MM.1S (cell line): ENCODE data around the gene INPP4B.

Experiments used
- DNase-seq: peaks from one replicate; pipeline ENCODE4 v3.0.0-alpha.2; 2015
- H2AFZ ChIP-seq: fragments of 300-600 bp; sonication (generic); 2 replicates; pipeline ENCODE4 v1.6.0; 2016; ENCODE audit warnings: antibody characterized with exemption, low read length
- H3F3A ChIP-seq: fragments of 300-600 bp; sonication (generic); 2 replicates; pipeline ENCODE4 v1.6.1; 2016; ENCODE audit warnings: mild to moderate bottlenecking, antibody characterized with exemption, low read length, moderate library complexity, mixed read lengths; ENCODE audit not compliant: insufficient read depth
- H3K27ac ChIP-seq: fragments of 300-600 bp; sonication (generic); 2 replicates; pipeline ENCODE4 v1.5.1; 2016; ENCODE audit warnings: mild to moderate bottlenecking, low read length
- H3K27me3 ChIP-seq: fragments of 300-600 bp; sonication (generic); replicated peaks from 2 replicates; pipeline ENCODE4 v1.6.0; 2016; ENCODE audit warnings: low read length; ENCODE audit not compliant: insufficient read depth
- H3K36me3 ChIP-seq: fragments of 300-600 bp; sonication (generic); replicated peaks from 2 replicates; pipeline ENCODE4 v1.6.1; 2016; ENCODE audit warnings: mild to moderate bottlenecking, low read length, mixed read lengths; ENCODE audit not compliant: insufficient read depth
- H3K4me1 ChIP-seq: fragments of 300-600 bp; sonication (generic); 2 replicates; pipeline ENCODE4 v1.6.1; 2016; ENCODE audit warnings: low read length, mixed read lengths
- H3K4me2 ChIP-seq: fragments of 300-600 bp; sonication (generic); 2 replicates; pipeline ENCODE4 v1.6.0; 2016; ENCODE audit warnings: low read depth, low read length
- H3K4me3 ChIP-seq: fragments of 300-600 bp; sonication (generic); 2 replicates; pipeline ENCODE4 v1.5.1; 2016; ENCODE audit warnings: low read length, mixed read lengths
- H3K79me2 ChIP-seq: fragments of 300-600 bp; sonication (generic); 2 replicates; pipeline ENCODE4 v1.6.1; 2016; ENCODE audit warnings: mixed run types, low read length, mixed read lengths
- H3K9ac ChIP-seq: fragments of 300-600 bp; sonication (generic); 2 replicates; pipeline ENCODE4 v1.6.1; 2016; ENCODE audit warnings: low read length, mixed read lengths
- H3K9me2 ChIP-seq: fragments of 300-600 bp; sonication (generic); replicated peaks from 2 replicates; pipeline ENCODE4 v1.6.1; 2016; ENCODE audit warnings: mild to moderate bottlenecking, low read length, mixed read lengths; ENCODE audit not compliant: insufficient read depth
- H3K9me3 ChIP-seq: fragments of 300-600 bp; sonication (generic); replicated peaks from 2 replicates; pipeline ENCODE4 v1.6.1; 2016; ENCODE audit warnings: mild to moderate bottlenecking, low read length, mixed read lengths; ENCODE audit not compliant: insufficient read depth
- H4K20me1 ChIP-seq: fragments of 300-600 bp; sonication (generic); 2 replicates; pipeline ENCODE4 v1.6.1; 2016; ENCODE audit warnings: mild to moderate bottlenecking, low read length, moderate library complexity, mixed read lengths; ENCODE audit not compliant: insufficient read depth
- CTCF ChIP-seq: fragments of 300-600 bp; sonication (generic); IDR thresholded peaks from 2 replicates; pipeline ENCODE4 v1.5.1; 2016; ENCODE audit warnings: antibody characterized with exemption, low read length, mixed read lengths
- EZH2 ChIP-seq: fragments of 300-600 bp; sonication (generic); optimal IDR thresholded peaks from 2 replicates; pipeline ENCODE3; 2017; ENCODE audit warnings: low read depth, mild to moderate bottlenecking, antibody characterized with exemption, low read length, mixed read lengths
- EZH2phosphoT487 ChIP-seq: fragments of 300-600 bp; sonication (generic); IDR thresholded peaks from 2 replicates; pipeline ENCODE4 v1.6.1; 2018; ENCODE audit warnings: antibody characterized with exemption, low read length

Gene INPP4B

DNA sequence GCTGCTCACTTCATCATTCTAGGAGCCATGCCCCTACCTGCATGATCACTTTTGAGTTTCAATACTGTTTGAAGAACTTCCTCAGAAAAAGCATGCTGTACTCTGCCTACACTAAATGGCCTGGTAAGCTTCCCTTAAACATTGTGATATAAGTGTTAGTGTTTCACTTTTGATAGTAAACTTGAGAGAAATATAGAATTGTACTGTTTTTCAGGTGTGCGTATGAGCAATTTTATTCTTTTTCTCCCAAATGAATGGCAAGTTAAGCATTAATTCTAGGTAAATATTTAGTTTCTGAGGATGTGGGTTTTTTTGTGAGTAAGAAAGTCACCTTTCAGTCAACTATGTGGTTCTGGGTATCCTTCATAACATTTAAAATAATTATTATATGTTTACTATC, 725.2 kb downstream of the INPP4B start:
- H4K20me1 ChIP-seq: no peaks in the 10 kb centered on the region
- no peak overlapping the region for H2AFZ ChIP-seq
- no peaks in the 10 kb centered on the region for H3K4me1 ChIP-seq
- no peaks in the 10 kb centered on the region for H3K27me3 ChIP-seq
- no peaks in the 10 kb centered on the region for H3K36me3 ChIP-seq
- H3K9me3 ChIP-seq: no peaks in the 10 kb centered on the region
- H3F3A ChIP-seq: no peaks in the 10 kb centered on the region
- H3K27ac ChIP-seq: no peak overlapping the region
- no peak for TF ChIP-seq EZH2phosphoT487
- no peak for TF ChIP-seq CTCF
- TF ChIP-seq EZH2: no peak
- no peak overlapping the region for H3K4me3 ChIP-seq
- no peak overlapping the region for H3K9ac ChIP-seq
- H3K9me2 ChIP-seq: no peaks in the 10 kb centered on the region
- no peak for DNase-seq
- no peak overlapping the region for H3K4me2 ChIP-seq
- no peaks in the 10 kb centered on the region for H3K79me2 ChIP-seq

- Histone ChIP-seq H3K36me3 (no peaks in the 10 kb centered on the region), H3K27ac (no peak overlapping the region), H2AFZ (no peak overlapping the region), H3K4me1 (no peaks in the 10 kb centered on the region), H3K9ac (no peak overlapping the region), H4K20me1 (no peaks in the 10 kb centered on the region), H3F3A (no peaks in the 10 kb centered on the region), H3K27me3 (no peaks in the 10 kb centered on the region), H3K9me3 (no peaks in the 10 kb centered on the region), H3K4me2 (no peak overlapping the region), H3K4me3 (no peak overlapping the region), H3K79me2 (no peaks in the 10 kb centered on the region), H3K9me2 (no peaks in the 10 kb centered on the region)
- DNase-seq: no peak
- TF ChIP-seq CTCF (no peak), EZH2 (no peak), EZH2phosphoT487 (no peak)
These were observed 733.6 kb downstream of the INPP4B start for GRCh38 chr4:142112451-142112850.

DNA sequence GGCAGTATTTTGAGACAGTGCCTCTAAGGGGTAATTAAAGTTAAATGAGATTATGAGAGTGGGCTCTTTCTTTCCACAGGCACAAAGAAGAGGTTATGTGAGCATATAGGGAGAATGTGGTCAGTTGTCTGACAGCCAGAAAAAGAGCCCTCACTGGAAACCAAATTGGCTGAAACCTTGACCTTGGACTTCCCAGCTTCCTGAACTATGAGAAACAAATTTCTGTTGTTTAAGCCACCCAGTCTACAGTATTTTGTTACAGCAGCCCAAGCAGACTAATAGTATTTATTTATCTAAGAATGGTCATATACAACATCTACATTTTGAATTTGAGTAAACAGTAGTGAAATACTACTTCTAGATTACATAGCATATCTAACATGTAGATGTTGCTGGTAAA, 736.0 kb downstream of the INPP4B start:
- no peaks in the 10 kb centered on the region for H3K9me2 ChIP-seq

More for the DNA sequence above, 736.0 kb downstream of the INPP4B start:
- no peaks in the 10 kb centered on the region for H3K9me3 ChIP-seq
- no peaks in the 10 kb centered on the region for H3K4me1 ChIP-seq
- H3K27me3 ChIP-seq: no peaks in the 10 kb centered on the region
- H3K27ac ChIP-seq: no peak overlapping the region
- H3K36me3 ChIP-seq: no peaks in the 10 kb centered on the region
- no peaks in the 10 kb centered on the region for H3K79me2 ChIP-seq
- H4K20me1 ChIP-seq: no peaks in the 10 kb centered on the region
- no peaks in the 10 kb centered on the region for H3F3A ChIP-seq
- TF ChIP-seq EZH2phosphoT487: no peak
- TF ChIP-seq CTCF: no peak
- no peak for TF ChIP-seq EZH2
- H3K9ac ChIP-seq: no peak overlapping the region
- DNase-seq: no peak
- no peak overlapping the region for H2AFZ ChIP-seq
- no peak overlapping the region for H3K4me2 ChIP-seq
- no peak overlapping the region for H3K4me3 ChIP-seq
